Kidney (tissue), 14 donors: ENCODE results near the gene KCNJ2. TPM values are rescaled to one million over a fixed set of nuclear protein-coding genes. Genes with fewer than 3 reads are reported as not detected.

ENCODE experiments used
- DNase-seq, 5 donors: peaks; one replicate each; pipeline ENCODE4 v3.0.0-alpha.2; 2013 to 2020
- FAIRE-seq: peaks from 2 replicates; lab custom pipeline; 2012; peaks lifted over from hg19 to GRCh38; lab: Jason Lieb, UNC
- H3K27ac ChIP-seq, 2 donors: one replicate each; pipeline ENCODE4 v1.7.0; 2013; ENCODE audit warnings: low read depth in 2 of 2, low read length in 2 of 2, inconsistent platforms in 1 of 2
- H3K27me3 ChIP-seq: one replicate; pipeline ENCODE4 v1.7.1; 2013; ENCODE audit warnings: low read length, inconsistent platforms; ENCODE audit not compliant: control insufficient read depth, insufficient read depth
- H3K36me3 ChIP-seq, 3 donors: one replicate each; pipeline versions ENCODE4 v1.7.0 to v1.7.1; 2013; ENCODE audit warnings: low read length in 3 of 3, control low read depth in 1 of 3, inconsistent platforms in 1 of 3; ENCODE audit not compliant: insufficient read depth in 3 of 3, control insufficient read depth in 2 of 3
- H3K4me1 ChIP-seq, 3 donors: one replicate each; pipeline versions ENCODE4 v1.7.0 to v1.7.1; 2013; ENCODE audit warnings: low read length in 3 of 3, inconsistent platforms in 1 of 3, low read depth in 1 of 3; ENCODE audit not compliant: control insufficient read depth in 2 of 3, insufficient read depth in 2 of 3
- H3K4me3 ChIP-seq, 3 donors: one replicate each; pipeline versions ENCODE4 v1.7.0 to v1.8.1; 2013; ENCODE audit warnings: low read length in 3 of 3, control low read depth in 1 of 3, inconsistent platforms in 1 of 3
- H3K9ac ChIP-seq, 3 donors: one replicate each; pipeline versions ENCODE4 v1.7.0 to v1.7.1; 2013; ENCODE audit warnings: low read length in 3 of 3, control low read depth in 1 of 3, inconsistent platforms in 1 of 3
- H3K9me3 ChIP-seq, 3 donors: one replicate each; pipeline versions ENCODE4 v1.7.0 to v1.7.1; 2013; ENCODE audit warnings: low read length in 3 of 3, control low read depth in 1 of 3, inconsistent platforms in 1 of 3; ENCODE audit not compliant: control insufficient read depth in 2 of 3, insufficient read depth in 1 of 3
- intact Hi-C: fragments of 100-400 bp; cut with DNase I; formaldehyde crosslinking; loops from one replicate; pipeline ENCODE4 v1.11.1; 2022
- polyA plus RNA-seq: library from polyadenylated mRNA; stranded (reverse); fragments of 350-450 nt; fragmentation: Illumina TruSeq; extraction: RNeasy Lipid Tissue Mini Kit (QIAGEN cat#74804); gene quantifications from one replicate; pipeline ENCODE4 v1.2.3, GENCODE V29; 2014; ENCODE audit warnings: low read depth, low replicate concordance; ENCODE audit not compliant: insufficient read depth
- total RNA-seq: library from RNA; stranded (reverse); fragmentation: NEBNext Ultra II Directional; extraction: Animal tissue kit (Norgen Biotek cat#: 25700); gene quantifications from one replicate; pipeline ENCODE4 v1.2.1, GENCODE V29; 2021
- TF ChIP-seq, protein P1 (sequence below): IDR thresholded peaks from 3 replicates; pipeline ENCODE4 v1.5.1; 2012; ENCODE audit warnings: mild to moderate bottlenecking, moderate library complexity, borderline replicate concordance; ENCODE audit not compliant: insufficient read depth; ENCODE audit errors: extremely low read depth
- donor health status: control.
- donor health status: control.
- donor health status: control.
- donor health status: control.
- donor health status: control.
- donor health status: DM: yes; HTN: yes; CAD: no.
- donor health status: Normal renal cell carcinoma (clear cell type).

Gene KCNJ2
- total and polyA plus RNA-seq, 2 donors from 2014 or later, result 0.71 to 4.4 TPM

DNA sequence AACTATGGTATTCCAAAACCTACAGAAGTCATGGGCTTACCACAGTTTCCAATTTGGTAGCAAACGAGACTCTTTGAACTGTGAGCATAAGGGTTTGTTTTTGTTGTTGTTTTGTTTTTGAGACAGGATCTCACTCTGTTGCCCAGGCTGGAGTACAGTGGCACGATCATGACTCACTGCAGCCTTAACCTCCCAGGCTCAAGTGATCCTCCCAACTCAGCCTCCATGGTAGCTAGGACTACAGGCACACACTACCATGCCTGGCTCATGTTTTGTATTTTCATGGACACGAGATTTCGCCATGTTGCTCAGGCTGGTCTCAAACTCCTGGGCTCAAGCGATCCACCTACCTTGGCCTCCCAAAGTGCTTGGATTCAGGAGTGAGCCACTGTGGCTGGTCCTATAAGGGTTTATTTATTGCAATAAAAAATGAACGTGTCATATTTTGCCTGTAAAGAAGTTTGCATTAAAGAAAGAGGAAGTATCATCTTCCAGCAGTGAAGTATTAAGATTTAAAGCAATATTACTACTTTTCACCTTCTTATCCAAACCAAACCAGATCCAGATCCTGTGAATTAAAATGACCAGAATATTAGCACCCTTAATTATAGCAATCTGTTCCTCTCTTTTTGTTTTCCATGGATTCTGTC is 37.2 kb downstream of the KCNJ2 start:
- Histone ChIP-seq H3K27me3 (no peaks in the 10 kb centered on the region), H3K9me3 (no peaks in the 10 kb centered on the region), H3K4me3 (no peak overlapping the region), H3K9ac (no peak overlapping the region), H3K27ac (no peak overlapping the region), H3K4me1 (no peaks in the 10 kb centered on the region), H3K36me3 (no peaks in the 10 kb centered on the region)
- DNase-seq (no peak), FAIRE-seq (no peak)
- TF ChIP-seq, protein P1, sequence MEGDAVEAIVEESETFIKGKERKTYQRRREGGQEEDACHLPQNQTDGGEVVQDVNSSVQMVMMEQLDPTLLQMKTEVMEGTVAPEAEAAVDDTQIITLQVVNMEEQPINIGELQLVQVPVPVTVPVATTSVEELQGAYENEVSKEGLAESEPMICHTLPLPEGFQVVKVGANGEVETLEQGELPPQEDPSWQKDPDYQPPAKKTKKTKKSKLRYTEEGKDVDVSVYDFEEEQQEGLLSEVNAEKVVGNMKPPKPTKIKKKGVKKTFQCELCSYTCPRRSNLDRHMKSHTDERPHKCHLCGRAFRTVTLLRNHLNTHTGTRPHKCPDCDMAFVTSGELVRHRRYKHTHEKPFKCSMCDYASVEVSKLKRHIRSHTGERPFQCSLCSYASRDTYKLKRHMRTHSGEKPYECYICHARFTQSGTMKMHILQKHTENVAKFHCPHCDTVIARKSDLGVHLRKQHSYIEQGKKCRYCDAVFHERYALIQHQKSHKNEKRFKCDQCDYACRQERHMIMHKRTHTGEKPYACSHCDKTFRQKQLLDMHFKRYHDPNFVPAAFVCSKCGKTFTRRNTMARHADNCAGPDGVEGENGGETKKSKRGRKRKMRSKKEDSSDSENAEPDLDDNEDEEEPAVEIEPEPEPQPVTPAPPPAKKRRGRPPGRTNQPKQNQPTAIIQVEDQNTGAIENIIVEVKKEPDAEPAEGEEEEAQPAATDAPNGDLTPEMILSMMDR, result no peak
- intact Hi-C loops, result no loop called here

DNA sequence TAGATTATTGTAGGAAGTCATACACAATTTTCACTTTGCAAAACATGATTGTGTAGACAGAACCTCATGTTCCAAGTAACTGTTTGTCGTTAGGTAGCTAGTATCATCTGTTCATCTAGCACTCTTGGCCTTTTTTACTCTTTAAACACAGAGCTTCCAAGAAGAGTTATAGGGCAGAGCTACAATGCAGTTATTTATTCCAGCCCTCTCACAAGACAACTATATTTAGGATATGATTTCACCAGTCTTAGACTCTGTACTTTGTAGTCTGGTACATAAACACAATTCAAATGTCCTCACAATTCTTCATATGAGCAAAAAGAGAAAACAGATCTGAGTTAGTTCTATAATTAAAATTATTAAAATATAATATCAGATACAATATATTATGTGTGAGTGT is 37.9 kb downstream of the KCNJ2 start:
- no peaks in the 10 kb centered on the region for H3K36me3 ChIP-seq
- no peaks in the 10 kb centered on the region for H3K9me3 ChIP-seq
- no peaks in the 10 kb centered on the region for H3K27me3 ChIP-seq
- intact Hi-C loops, result no loop called here
- H3K4me3 ChIP-seq, result no peak overlapping the region
- FAIRE-seq (no peak), DNase-seq (no peak)
- TF ChIP-seq, protein P1, result no peak
- no peak overlapping the region for H3K27ac ChIP-seq
- H3K4me1 ChIP-seq, result no peaks in the 10 kb centered on the region
- H3K9ac ChIP-seq, result no peak overlapping the region

DNA sequence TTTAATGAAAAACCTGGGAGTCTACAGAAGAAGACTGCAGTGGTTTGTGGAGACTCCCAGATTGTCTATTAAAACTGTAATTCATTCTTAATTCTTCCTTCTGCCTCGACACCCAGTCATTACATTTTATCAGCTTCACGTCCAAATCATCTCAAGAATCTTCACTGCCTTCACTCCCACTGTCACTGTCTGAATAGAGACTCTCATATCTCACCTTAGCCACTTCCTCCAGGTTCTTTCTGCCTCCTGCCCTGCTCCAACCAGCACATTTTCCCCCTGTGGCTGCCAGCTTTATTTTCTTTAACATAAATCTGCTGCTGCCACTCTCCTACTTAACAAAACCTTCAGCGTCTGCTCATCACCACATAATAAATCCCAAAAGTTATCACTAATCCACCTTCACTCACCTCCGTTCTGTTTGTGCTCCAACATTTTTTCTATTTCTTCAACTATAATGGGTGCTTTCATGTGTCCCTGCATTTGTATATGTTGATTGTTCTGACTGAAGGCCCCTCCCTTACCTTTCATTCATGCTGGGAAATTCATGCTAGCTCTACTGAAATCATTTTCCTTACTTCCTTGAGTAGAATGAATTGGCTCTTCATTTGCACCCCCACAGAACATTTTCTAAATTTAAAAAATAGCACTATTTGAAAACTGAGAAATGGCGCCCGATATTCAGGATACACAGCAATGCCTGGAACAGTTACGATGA is 38.9 kb downstream of the KCNJ2 start:
- intact Hi-C loops, result no loop called here
- no peak for FAIRE-seq
- no peaks in the 10 kb centered on the region for H3K4me1 ChIP-seq

More for the DNA sequence above, 38.9 kb downstream of the KCNJ2 start:
- no peak overlapping the region for H3K27ac ChIP-seq
- TF ChIP-seq, protein P1, result no peak
- no peaks in the 10 kb centered on the region for H3K9me3 ChIP-seq
- no peaks in the 10 kb centered on the region for H3K27me3 ChIP-seq
- no peaks in the 10 kb centered on the region for H3K36me3 ChIP-seq
- DNase-seq, result no peak
- no peak overlapping the region for H3K9ac ChIP-seq
- no peak overlapping the region for H3K4me3 ChIP-seq
